ENCODE measurements around the gene ZNF598. TPM values are rescaled to one million over a fixed set of nuclear protein-coding genes. Genes with fewer than 3 reads are reported as not detected.

The ZNF598 gene
- total and polyA plus RNA-seq, 10 of the 15 experiments (the other 5 are each of a cell fraction or from before 2014, with no cell fraction given), result 0.08 to 74.0 (median 14.4) TPM

DNA sequence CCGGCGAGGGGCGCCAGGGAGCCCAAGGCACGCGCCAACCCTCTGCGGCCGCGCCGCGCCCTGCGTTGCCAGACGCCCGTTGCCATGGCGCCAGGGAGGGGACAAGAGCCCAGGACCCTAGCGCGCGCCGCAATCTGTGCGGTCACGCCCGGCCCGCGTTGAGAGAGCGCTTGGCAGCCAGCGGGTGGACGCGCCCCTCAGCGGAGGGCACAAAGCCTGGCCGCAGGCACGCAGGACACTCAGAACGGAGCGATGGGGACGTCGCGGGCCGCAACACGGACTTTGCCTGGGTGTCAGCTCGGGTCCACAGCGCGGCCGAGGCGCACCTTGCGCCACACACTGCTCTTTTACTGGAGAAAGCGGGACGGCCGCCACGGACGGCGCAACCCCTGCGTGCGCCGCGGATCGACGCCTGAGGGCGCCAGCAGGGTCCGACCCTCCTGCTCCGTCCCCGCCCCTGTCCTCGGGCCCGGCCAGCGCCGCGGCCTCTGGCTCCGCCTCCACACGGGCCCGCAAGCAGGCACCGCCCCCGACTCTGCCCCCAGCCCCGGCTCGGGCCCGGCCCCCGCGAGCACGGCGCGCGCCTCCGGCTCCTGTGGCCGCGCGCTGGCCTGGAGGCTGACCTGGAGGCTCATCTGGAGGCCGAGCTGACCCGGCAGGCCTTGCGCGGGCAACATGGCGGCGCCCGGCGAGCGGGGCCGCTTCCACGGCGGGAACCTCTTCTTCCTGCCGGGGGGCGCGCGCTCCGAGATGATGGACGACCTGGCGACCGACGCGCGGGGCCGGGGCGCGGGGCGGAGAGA is 25.9 kb downstream of the ZNF598 start, which contains the start of gene GFER (continued):
- TF ChIP-seq ZNF622 (IDR thresholded peaks at IDR 0.05) (no peak), WRNIP1 (IDR thresholded peaks at IDR 0.05; ENCODE audit: borderline replicate concordance, low read depth, low read length) (no peak), SUPT20H (IDR thresholded peaks at IDR 0.05; ENCODE audit: borderline replicate concordance, control insufficient read depth, low read depth, low read length) (no peak), MEF2A (IDR thresholded peaks at IDR 0.05; ENCODE audit: insufficient read depth, low read depth, low read length) (no peak), GATAD2B (conservative IDR thresholded peaks at IDR 0.05; ENCODE audit: low read depth) (peak; percentile 65), POLR2A (IDR thresholded peaks at IDR 0.05; ENCODE audit: low read depth, low read length) (peak; percentile 87), IKZF2 (IDR thresholded peaks at IDR 0.05) (no peak), CBX3 (IDR thresholded peaks at IDR 0.05; ENCODE audit: borderline replicate concordance, low read depth) (no peak), FOS (IDR thresholded peaks at IDR 0.05; ENCODE audit: borderline replicate concordance, extremely low read depth, insufficient read length) (no peak), MXI1 (IDR thresholded peaks at IDR 0.05; ENCODE audit: low read depth, low read length) (no peak), CBFB (IDR thresholded peaks at IDR 0.05; ENCODE audit: low read depth) (no peak), MYC (IDR thresholded peaks at IDR 0.05; ENCODE audit: insufficient read depth, insufficient read length, insufficient replicate concordance, low read length, severe bottlenecking) (no peak)
- TF ChIP-seq, protein P1, sequence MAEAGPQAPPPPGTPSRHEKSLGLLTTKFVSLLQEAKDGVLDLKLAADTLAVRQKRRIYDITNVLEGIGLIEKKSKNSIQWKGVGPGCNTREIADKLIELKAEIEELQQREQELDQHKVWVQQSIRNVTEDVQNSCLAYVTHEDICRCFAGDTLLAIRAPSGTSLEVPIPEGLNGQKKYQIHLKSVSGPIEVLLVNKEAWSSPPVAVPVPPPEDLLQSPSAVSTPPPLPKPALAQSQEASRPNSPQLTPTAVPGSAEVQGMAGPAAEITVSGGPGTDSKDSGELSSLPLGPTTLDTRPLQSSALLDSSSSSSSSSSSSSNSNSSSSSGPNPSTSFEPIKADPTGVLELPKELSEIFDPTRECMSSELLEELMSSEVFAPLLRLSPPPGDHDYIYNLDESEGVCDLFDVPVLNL (IDR thresholded peaks at IDR 0.05; ENCODE audit: low read depth, low read length), result no peak
- TF ChIP-seq, protein P2, sequence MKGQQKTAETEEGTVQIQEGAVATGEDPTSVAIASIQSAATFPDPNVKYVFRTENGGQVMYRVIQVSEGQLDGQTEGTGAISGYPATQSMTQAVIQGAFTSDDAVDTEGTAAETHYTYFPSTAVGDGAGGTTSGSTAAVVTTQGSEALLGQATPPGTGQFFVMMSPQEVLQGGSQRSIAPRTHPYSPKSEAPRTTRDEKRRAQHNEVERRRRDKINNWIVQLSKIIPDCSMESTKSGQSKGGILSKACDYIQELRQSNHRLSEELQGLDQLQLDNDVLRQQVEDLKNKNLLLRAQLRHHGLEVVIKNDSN (IDR thresholded peaks at IDR 0.05; ENCODE audit: borderline replicate concordance, extremely low read length, insufficient read depth, low read depth, low read length), result no peak
- TF ChIP-seq, protein P3, sequence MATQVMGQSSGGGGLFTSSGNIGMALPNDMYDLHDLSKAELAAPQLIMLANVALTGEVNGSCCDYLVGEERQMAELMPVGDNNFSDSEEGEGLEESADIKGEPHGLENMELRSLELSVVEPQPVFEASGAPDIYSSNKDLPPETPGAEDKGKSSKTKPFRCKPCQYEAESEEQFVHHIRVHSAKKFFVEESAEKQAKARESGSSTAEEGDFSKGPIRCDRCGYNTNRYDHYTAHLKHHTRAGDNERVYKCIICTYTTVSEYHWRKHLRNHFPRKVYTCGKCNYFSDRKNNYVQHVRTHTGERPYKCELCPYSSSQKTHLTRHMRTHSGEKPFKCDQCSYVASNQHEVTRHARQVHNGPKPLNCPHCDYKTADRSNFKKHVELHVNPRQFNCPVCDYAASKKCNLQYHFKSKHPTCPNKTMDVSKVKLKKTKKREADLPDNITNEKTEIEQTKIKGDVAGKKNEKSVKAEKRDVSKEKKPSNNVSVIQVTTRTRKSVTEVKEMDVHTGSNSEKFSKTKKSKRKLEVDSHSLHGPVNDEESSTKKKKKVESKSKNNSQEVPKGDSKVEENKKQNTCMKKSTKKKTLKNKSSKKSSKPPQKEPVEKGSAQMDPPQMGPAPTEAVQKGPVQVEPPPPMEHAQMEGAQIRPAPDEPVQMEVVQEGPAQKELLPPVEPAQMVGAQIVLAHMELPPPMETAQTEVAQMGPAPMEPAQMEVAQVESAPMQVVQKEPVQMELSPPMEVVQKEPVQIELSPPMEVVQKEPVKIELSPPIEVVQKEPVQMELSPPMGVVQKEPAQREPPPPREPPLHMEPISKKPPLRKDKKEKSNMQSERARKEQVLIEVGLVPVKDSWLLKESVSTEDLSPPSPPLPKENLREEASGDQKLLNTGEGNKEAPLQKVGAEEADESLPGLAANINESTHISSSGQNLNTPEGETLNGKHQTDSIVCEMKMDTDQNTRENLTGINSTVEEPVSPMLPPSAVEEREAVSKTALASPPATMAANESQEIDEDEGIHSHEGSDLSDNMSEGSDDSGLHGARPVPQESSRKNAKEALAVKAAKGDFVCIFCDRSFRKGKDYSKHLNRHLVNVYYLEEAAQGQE (IDR thresholded peaks at IDR 0.05; ENCODE audit: low read depth, low read length), result no peak
- TF ChIP-seq, protein P4, sequence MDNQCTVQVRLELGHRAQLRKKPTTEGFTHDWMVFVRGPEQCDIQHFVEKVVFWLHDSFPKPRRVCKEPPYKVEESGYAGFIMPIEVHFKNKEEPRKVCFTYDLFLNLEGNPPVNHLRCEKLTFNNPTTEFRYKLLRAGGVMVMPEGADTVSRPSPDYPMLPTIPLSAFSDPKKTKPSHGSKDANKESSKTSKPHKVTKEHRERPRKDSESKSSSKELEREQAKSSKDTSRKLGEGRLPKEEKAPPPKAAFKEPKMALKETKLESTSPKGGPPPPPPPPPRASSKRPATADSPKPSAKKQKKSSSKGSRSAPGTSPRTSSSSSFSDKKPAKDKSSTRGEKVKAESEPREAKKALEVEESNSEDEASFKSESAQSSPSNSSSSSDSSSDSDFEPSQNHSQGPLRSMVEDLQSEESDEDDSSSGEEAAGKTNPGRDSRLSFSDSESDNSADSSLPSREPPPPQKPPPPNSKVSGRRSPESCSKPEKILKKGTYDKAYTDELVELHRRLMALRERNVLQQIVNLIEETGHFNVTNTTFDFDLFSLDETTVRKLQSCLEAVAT (IDR thresholded peaks at IDR 0.05), result no peak
- TF ChIP-seq, protein P5, sequence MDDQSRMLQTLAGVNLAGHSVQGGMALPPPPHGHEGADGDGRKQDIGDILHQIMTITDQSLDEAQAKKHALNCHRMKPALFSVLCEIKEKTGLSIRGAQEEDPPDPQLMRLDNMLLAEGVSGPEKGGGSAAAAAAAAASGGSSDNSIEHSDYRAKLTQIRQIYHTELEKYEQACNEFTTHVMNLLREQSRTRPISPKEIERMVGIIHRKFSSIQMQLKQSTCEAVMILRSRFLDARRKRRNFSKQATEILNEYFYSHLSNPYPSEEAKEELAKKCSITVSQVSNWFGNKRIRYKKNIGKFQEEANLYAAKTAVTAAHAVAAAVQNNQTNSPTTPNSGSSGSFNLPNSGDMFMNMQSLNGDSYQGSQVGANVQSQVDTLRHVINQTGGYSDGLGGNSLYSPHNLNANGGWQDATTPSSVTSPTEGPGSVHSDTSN (IDR thresholded peaks at IDR 0.05; ENCODE audit: insufficient replicate concordance, low read depth, low read length), result no peak
- TF ChIP-seq, protein P6, sequence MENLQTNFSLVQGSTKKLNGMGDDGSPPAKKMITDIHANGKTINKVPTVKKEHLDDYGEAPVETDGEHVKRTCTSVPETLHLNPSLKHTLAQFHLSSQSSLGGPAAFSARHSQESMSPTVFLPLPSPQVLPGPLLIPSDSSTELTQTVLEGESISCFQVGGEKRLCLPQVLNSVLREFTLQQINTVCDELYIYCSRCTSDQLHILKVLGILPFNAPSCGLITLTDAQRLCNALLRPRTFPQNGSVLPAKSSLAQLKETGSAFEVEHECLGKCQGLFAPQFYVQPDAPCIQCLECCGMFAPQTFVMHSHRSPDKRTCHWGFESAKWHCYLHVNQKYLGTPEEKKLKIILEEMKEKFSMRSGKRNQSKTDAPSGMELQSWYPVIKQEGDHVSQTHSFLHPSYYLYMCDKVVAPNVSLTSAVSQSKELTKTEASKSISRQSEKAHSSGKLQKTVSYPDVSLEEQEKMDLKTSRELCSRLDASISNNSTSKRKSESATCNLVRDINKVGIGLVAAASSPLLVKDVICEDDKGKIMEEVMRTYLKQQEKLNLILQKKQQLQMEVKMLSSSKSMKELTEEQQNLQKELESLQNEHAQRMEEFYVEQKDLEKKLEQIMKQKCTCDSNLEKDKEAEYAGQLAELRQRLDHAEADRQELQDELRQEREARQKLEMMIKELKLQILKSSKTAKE (IDR thresholded peaks at IDR 0.05; ENCODE audit: low read depth, poor library complexity, severe bottlenecking), result no peak
